Endothelial cell of umbilical vein (primary cell): Measurements from ENCODE around the gene NRXN3. TPM values are rescaled to one million over a fixed set of nuclear protein-coding genes. Genes with fewer than 3 reads are reported as not detected.

Experiments used
- BruUV-seq: library from RNA; stranded (reverse); fragments of 400-500 nt; replicated peaks from 2 replicates; lab custom pipeline; 2021; lab: Mats Ljungman, UMichigan
- CTCF ChIA-PET: fragments of 300-600, 350-600 bp; sonication (Branson Sonifier 250); formaldehyde crosslinking; loops from one replicate; lab custom pipeline; 2021; ENCODE audit warnings: antibody characterized with exemption, inconsistent platforms; lab: Charles Lee
- POLR2A ChIA-PET: fragments of 300-600, 350-600 bp; sonication (Branson Sonifier 250); formaldehyde crosslinking; loops from one replicate; lab custom pipeline; 2021; ENCODE audit warnings: antibody characterized with exemption, inconsistent platforms; lab: Charles Lee
- DNase-seq: peaks from one replicate; pipeline ENCODE4 v3.0.0-alpha.2; 2011; ENCODE audit warnings: low read depth, low spot score
- FAIRE-seq: peaks from 2 replicates; lab custom pipeline; 2011; peaks lifted over from hg19 to GRCh38; lab: Jason Lieb, UNC
- H2AFZ ChIP-seq: 2 replicates; pipeline ENCODE4 v1.6.0; 2012; ENCODE audit warnings: low read depth, low read length, control low read depth, inconsistent platforms
- H3K27ac ChIP-seq: 2 replicates; pipeline ENCODE4 v1.5.1; 2011; ENCODE audit warnings: low read depth, mild to moderate bottlenecking, control low read depth, low read length, moderate library complexity; ENCODE audit not compliant: insufficient read depth
- H3K27me3 ChIP-seq, 2 experiments: 2 replicates each; pipeline versions ENCODE4 v1.6.0 to v1.6.1; 2011; ENCODE audit warnings: low read length in 2 of 2, mixed read lengths in 1 of 2; ENCODE audit not compliant: control insufficient read depth in 2 of 2, insufficient read depth in 2 of 2
- H3K36me3 ChIP-seq, 2 experiments: 2 replicates in 1 of 2; 3 replicates in 1 of 2; pipeline ENCODE4 v1.5.1; 2011; ENCODE audit warnings: low read length in 2 of 2, mild to moderate bottlenecking in 1 of 2, moderate library complexity in 1 of 2; ENCODE audit not compliant: control insufficient read depth in 2 of 2, insufficient read depth in 2 of 2; ENCODE audit errors: extremely low read depth in 1 of 2
- H3K4me1 ChIP-seq: 3 replicates; pipeline ENCODE4 v1.5.1; 2011; ENCODE audit warnings: mild to moderate bottlenecking, low read length; ENCODE audit not compliant: control insufficient read depth, insufficient read depth; ENCODE audit errors: extremely low read depth
- H3K4me2 ChIP-seq: 2 replicates; pipeline ENCODE4 v1.6.1; 2011; ENCODE audit warnings: low read length, control low read depth, mixed read lengths; ENCODE audit not compliant: insufficient read depth
- H3K4me3 ChIP-seq, 3 experiments: fragments of 200-600 bp in 1 of 3; sonication (generic), shearing (Covaris generic) in 1 of 3; replicated peaks in 1 of 3; 2 replicates each; pipeline ENCODE4 v1.5.1; 2011 to 2016; ENCODE audit warnings: control low read depth in 3 of 3, low read length in 3 of 3, mild to moderate bottlenecking in 2 of 3, inconsistent platforms in 1 of 3, low read depth in 1 of 3, moderate library complexity in 1 of 3; ENCODE audit not compliant: insufficient read depth in 1 of 3
- H3K79me2 ChIP-seq: 2 replicates; pipeline ENCODE4 v1.6.0; 2012; ENCODE audit warnings: low read length, inconsistent platforms; ENCODE audit not compliant: control insufficient read depth, insufficient read depth
- H3K9ac ChIP-seq: replicated peaks from 2 replicates; pipeline ENCODE3; 2011; ENCODE audit warnings: low read length, control low read depth; ENCODE audit not compliant: insufficient read depth; ENCODE audit errors: extremely low read depth
- H3K9me1 ChIP-seq: replicated peaks from 3 replicates; pipeline ENCODE4 v1.6.0; 2011; ENCODE audit warnings: mild to moderate bottlenecking, low read length; ENCODE audit not compliant: control insufficient read depth, insufficient read depth; ENCODE audit errors: extremely low read depth
- H3K9me3 ChIP-seq: replicated peaks from 2 replicates; pipeline ENCODE4 v1.5.1; 2012; ENCODE audit warnings: low read length, inconsistent platforms; ENCODE audit not compliant: control insufficient read depth, insufficient read depth
- H4K20me1 ChIP-seq: replicated peaks from 2 replicates; pipeline ENCODE3; 2011; ENCODE audit warnings: mild to moderate bottlenecking, low read length; ENCODE audit not compliant: control insufficient read depth, insufficient read depth; ENCODE audit errors: extremely low read depth
- CTCF ChIP-seq, 2 donors: IDR thresholded peaks; 1 replicate in 1 of 2; 2 replicates in 1 of 2; pipeline ENCODE4 v1.5.1; 2011; ENCODE audit warnings: low read length in 2 of 2, mild to moderate bottlenecking in 2 of 2, moderate library complexity in 2 of 2, control low read depth in 1 of 2, inconsistent platforms in 1 of 2, low read depth in 1 of 2; ENCODE audit not compliant: insufficient read depth in 1 of 2; ENCODE audit errors: extremely low read depth in 1 of 2
- EZH2 ChIP-seq: IDR thresholded peaks from 2 replicates; pipeline ENCODE4 v1.6.1; 2012; ENCODE audit warnings: borderline replicate concordance, low read depth, mild to moderate bottlenecking, moderate library complexity, low read length, inconsistent platforms; ENCODE audit not compliant: severe bottlenecking
- FOS ChIP-seq: IDR thresholded peaks from 2 replicates; pipeline ENCODE4 v1.6.1; 2011; ENCODE audit warnings: mild to moderate bottlenecking, low read length, moderate library complexity, borderline replicate concordance; ENCODE audit not compliant: insufficient read depth
- GATA2 ChIP-seq: IDR thresholded peaks from 2 replicates; pipeline ENCODE4 v1.7.0; 2011; ENCODE audit warnings: low read depth, mild to moderate bottlenecking, moderate library complexity, mixed read lengths, low read length; ENCODE audit not compliant: insufficient read length, insufficient read depth
- JUN ChIP-seq: IDR thresholded peaks from 2 replicates; pipeline ENCODE4 v1.6.1; 2011; ENCODE audit warnings: borderline replicate concordance, low read depth; ENCODE audit not compliant: insufficient read length, insufficient read depth
- MAX ChIP-seq: IDR thresholded peaks from 2 replicates; pipeline ENCODE4 v1.6.1; 2011; ENCODE audit not compliant: insufficient read depth, insufficient read length
- MYC ChIP-seq: IDR thresholded peaks from one replicate; pipeline ENCODE4 v1.6.1; 2011; ENCODE audit warnings: mild to moderate bottlenecking, low read depth, low read length
- POLR2A ChIP-seq: IDR thresholded peaks from 2 replicates; pipeline ENCODE4 v1.6.1; 2012; ENCODE audit warnings: low read depth, mild to moderate bottlenecking, control low read depth, low read length
- POLR2AphosphoS5 ChIP-seq: IDR thresholded peaks from 2 replicates; pipeline ENCODE4 v1.6.1; 2012; ENCODE audit warnings: low read depth, mild to moderate bottlenecking, control low read depth, low read length, moderate library complexity; ENCODE audit not compliant: insufficient read depth
- dilution Hi-C: fragments of 300-500 bp; cut with MboI; formaldehyde crosslinking; loops from one replicate; pipeline ENCODE4 v1.15.0; 2019; ENCODE audit warnings: low sequenced_read_pairs; ENCODE audit not compliant: extremely low pct_ligation_motif_present
- intact Hi-C: fragments of 100-400 bp; cut with micrococcal nuclease; formaldehyde crosslinking; loops from one replicate; pipeline ENCODE4 v1.10.0; 2022
- polyA plus RNA-seq, 4 experiments: library from polyadenylated mRNA; depleted of rRNA in 3 of 4; stranded (reverse) in 3 of 4; unstranded in 1 of 4; fragments of >200 nt; gene quantifications; 2 replicates each; pipeline versions ENCODE4 v1.2.1 to v1.2.3, GENCODE V29; 2011 to 2012; ENCODE audit warnings: missing spikeins in 1 of 4
- total RNA-seq: library from RNA; stranded (reverse); gene quantifications from 2 replicates; pipeline ENCODE4 v1.2.3, GENCODE V29; 2021

The NRXN3 gene
- total and polyA plus RNA-seq, 2 donors (not counting 3 experiments of a cell fraction or from before 2014, with no cell fraction given): 0.72 to 4.2 TPM

- POLR2A ChIA-PET: interaction anchor here (0.5 kb wide), 1 partner anchor 614 kb away, joined by 3 read pairs; no protein-coding TSS in a partner anchor
- no peak overlapping the region for H3K4me2 ChIP-seq
- TF ChIP-seq CTCF (IDR thresholded peaks at IDR 0.05; ENCODE audit: extremely low read depth in 1 of 2, insufficient read depth in 1 of 2, low read depth in 1 of 2, low read length in 2 of 2): no peak
- no peak for TF ChIP-seq POLR2AphosphoS5
- TF ChIP-seq JUN: no peak
- no peak for TF ChIP-seq FOS
- no peak for TF ChIP-seq POLR2A
- TF ChIP-seq MYC: no peak
- TF ChIP-seq GATA2: no peak
- TF ChIP-seq EZH2: no peak
- no peak for TF ChIP-seq MAX
These were observed 1266.2 kb downstream of the NRXN3 start for GRCh38 chr14:79436335-79436734.

More at GRCh38 chr14:79436335-79436734, 1266.2 kb downstream of the NRXN3 start:
- Histone ChIP-seq H3K4me3 (no peak overlapping the region), H3K79me2 (no peaks in the 10 kb centered on the region), H3K9ac (no peak overlapping the region), H2AFZ (no peak overlapping the region), H3K27me3 (no peaks in the 10 kb centered on the region), H3K36me3 (no peaks in the 10 kb centered on the region), H3K9me3 (no peaks in the 10 kb centered on the region), H3K4me1 (no peaks in the 10 kb centered on the region), H4K20me1 (no peaks in the 10 kb centered on the region), H3K9me1 (no peaks in the 10 kb centered on the region), H3K27ac (no peak overlapping the region)
- intact Hi-C loops (no loop called here), dilution Hi-C loops (no loop called here)
- DNase-seq (no peak), FAIRE-seq (no peak)
- CTCF ChIA-PET: no interaction called here
- BruUV-seq: no TSS peak
